Epithelial cell of esophagus (primary cell): Measurements from ENCODE around the gene LRIG1.

Experiments used
- DNase-seq: peaks from one replicate; pipeline ENCODE4 v3.0.0; 2010; ENCODE audit warnings: low read depth
- H3K4me3 ChIP-seq: 2 replicates; pipeline ENCODE4 v1.5.1; 2011; ENCODE audit warnings: mild to moderate bottlenecking, low read length, control low read depth
- TF ChIP-seq, protein P1 (sequence below): IDR thresholded peaks from 2 replicates; pipeline ENCODE4 v1.5.1; 2011; ENCODE audit warnings: low read depth, mild to moderate bottlenecking, low read length, control low read depth, inconsistent platforms; ENCODE audit not compliant: insufficient read depth; ENCODE audit errors: missing control alignments

The LRIG1 gene

DNA sequence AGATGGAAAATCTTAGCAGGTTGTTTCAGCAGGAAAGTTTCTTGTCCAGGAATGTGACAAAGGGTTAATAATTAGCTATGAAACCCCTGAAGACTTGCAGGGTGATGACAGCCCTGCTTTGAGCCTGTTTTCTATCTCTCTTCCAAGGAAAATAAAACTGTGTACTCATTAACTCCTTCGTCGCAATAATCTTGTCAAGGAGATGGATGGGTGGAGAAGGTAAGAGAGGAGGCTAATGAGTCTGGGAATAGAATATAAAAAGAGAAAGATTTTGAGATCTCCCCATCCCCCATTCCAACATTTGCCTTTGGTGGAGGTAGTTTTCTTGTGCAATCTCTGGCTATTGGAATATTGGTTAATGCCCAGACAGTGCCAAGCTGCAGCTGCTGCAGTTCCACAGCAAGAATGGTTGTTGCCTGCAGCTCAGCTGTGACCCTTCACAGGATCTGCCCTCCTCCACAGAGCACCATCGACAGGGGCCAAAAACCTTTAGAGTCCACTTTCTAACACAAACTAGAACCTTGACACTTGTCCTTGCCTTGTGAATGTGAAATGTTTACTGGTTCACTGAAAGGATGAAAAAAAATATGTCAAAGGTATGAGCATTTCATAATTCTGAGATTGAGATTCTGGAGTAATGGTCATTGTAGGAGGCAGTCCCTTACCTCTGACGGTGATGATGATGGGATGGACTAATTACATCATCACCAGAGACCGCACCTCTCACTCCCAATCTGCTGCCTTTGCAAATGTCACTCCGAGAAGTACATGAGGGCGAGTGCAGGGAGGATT is 4.2 kb upstream of the LRIG1 start:
- TF ChIP-seq, protein P1, sequence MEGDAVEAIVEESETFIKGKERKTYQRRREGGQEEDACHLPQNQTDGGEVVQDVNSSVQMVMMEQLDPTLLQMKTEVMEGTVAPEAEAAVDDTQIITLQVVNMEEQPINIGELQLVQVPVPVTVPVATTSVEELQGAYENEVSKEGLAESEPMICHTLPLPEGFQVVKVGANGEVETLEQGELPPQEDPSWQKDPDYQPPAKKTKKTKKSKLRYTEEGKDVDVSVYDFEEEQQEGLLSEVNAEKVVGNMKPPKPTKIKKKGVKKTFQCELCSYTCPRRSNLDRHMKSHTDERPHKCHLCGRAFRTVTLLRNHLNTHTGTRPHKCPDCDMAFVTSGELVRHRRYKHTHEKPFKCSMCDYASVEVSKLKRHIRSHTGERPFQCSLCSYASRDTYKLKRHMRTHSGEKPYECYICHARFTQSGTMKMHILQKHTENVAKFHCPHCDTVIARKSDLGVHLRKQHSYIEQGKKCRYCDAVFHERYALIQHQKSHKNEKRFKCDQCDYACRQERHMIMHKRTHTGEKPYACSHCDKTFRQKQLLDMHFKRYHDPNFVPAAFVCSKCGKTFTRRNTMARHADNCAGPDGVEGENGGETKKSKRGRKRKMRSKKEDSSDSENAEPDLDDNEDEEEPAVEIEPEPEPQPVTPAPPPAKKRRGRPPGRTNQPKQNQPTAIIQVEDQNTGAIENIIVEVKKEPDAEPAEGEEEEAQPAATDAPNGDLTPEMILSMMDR, result no peak
- DNase-seq, result no peak
- no peak overlapping the region for H3K4me3 ChIP-seq

DNA sequence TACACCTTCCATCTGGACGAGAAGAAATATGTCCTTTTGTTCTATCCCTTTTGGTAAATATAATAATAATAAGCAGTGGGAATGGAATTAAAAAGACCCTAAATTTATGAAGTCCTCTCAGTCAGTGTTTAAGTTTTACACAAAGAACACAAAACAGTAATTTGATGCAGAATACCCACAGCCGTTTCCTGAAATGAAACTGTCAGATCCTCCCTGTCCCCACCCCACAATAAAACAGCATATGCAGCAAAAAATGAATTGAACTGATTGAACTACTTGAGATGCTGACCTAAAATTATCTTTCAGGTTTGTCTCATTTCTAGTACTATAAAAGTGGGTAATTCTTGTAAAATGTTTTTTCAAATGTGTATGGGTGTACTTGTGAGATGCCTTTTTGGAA is 2.2 kb upstream of the LRIG1 start:
- no peak overlapping the region for H3K4me3 ChIP-seq
- TF ChIP-seq, protein P1, result no peak
- no peak for DNase-seq

DNA sequence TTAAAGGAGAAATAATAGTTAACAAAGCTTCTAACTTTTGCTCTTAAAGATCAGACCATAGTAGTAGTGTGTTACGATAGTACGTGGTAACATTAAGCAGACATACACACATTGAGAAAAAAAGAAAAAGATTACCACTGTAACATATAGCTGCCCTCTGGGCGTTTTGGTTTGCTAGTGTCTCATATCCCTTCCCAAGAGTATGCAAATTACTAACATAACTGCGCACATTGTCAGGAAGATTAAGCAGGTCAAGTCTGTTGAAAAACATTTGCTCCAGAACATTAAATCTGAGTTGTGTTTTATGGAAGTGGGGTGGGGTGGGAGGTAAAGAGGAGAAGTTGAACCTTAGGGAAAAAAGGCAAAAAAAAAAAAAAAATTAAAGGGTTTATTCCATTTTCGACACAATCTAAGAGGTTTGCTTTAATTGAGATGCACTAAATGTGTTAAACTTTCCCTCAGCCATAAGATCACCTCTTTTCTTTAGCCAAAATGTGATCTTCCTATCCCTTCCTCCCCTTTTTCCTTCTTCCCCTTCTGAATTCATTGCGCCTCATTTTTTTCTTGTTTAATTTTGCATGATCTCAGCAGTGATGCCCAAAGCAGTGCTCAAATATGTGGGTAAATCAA is 1.5 kb upstream of the LRIG1 start:
- DNase-seq, result no peak
- no peak overlapping the region for H3K4me3 ChIP-seq
- TF ChIP-seq, protein P1, result no peak

DNA sequence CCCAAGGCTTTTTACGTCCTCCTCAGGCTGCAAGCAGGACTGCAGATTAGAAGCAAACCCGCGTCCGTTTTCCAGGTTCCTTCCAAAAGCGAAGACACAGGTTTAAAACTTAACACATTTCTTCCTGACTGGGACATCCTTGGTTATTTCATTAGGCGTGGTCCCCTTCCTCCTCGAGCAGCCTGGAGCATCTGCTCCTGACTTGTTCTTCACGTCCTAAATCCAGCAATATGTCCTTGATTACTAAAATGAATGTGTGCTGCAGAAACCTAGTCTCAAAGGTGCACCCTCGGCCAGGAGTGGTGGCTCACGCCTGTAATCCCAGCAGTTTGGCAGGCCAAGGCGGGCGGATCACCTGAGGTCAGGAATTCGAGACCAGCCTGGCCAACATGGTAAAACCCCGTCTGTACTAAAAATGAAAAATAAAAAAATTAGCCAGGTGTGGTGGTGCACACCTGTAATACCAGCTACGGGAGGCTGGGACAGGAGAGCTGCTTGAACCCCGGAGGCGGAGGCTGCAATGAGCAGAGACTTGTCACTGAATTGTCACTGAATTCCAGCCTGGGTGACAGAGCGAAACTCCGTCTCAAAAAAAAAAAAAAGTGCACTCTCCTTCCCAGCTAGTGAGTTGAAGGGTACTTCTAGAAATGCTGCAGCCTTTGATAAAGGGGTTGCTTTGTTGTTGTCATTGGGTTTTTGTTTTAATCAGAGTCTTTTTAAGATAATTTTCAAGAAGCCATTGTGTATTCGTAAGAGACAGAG is 842 bp upstream of the LRIG1 start:
- peak overlapping the region; percentile 53 for H3K4me3 ChIP-seq
- TF ChIP-seq, protein P1, result peak; percentile 18
- DNase-seq, result no peak

DNA sequence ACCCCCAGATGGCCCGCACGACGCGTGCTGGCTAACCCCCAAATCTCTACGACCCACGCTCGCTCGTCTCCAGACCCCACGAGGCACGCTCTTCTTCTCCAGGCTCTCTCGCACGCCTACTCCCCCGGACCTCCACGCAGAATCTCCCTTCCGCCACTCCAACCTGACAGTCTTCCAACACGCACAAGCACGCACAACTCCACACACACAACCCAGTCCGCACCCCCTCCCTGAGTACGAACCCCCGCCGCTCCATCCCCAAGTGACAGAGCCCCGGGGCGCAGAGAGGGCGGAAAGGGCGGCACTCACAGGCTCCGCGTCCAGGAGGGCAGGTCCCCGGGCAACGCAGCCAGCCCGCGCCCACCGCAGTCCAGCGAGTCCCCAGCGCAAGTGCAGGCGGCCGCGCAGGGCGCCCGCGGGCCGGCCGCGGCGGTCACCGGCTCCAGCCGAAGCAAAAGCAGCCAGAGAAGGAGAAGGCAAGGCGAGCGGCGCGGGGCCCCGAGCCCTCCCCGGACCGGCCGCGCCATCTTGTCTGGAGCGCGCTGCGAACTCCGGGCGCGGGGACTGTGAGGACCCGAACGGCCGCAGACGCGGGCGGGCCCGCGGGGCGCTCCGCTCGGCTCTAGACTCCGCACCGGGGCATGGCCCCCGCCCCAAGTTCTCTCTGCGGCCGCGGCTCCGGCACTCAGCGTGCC is 794 bp downstream of the LRIG1 start:
- TF ChIP-seq, protein P1, result no peak
- peak overlapping the region; percentile 69 for H3K4me3 ChIP-seq
- DNase-seq, result peak; percentile 24

DNA sequence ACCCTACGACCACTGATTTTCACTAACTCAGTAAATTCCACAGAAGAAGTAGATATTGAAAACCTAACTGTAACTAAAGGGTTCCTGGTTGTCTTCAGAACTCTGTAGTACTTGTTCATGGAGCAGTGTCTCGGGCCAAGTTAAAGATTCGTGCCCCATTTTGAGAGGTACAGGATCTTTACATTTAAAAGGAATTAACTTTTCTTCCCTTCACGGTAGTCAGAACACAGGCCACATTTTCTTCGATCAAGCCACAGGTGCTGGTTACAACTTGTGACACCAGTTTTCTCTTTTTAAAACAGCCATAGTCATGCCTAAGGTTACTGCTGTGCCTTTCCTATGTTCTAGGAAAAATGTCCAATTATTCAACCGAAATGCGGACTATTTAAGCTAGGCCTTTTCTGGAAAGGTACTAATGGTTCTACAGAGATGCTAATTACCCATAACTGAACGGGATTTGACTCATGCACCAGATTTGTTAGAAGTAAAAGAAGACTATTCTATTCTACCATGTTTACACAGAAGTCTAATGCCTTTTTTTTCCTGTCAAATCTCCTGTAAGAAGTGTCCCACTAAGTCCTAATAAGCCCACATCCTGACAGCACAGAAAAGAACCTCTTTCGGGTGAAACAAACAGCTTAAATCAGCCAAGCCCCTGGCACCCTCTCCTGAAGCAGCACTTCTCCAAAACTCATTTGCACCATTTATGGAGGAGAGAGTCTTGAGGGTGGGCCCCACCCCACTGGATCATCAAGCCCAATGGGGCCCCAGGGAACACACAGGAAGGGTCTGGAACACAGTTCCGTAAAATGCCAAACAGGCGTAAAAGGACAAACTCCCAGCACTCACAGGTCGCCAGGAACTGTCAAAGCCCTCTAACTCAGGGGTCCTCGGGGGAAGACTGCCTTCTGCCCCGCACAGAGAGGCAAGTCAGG is 1.9 kb downstream of the LRIG1 start:
- no peak for DNase-seq
- H3K4me3 ChIP-seq, result peak overlapping the region; percentile 69
- TF ChIP-seq, protein P1, result no peak
